Activated CD4-positive, alpha-beta T cell treated with anti-CD3 and anti-CD28 coated beads for 4 hours (primary cell): Measurements from ENCODE around the gene RELL1.
A peak's percentile ranks its signal among the peaks of the same experiment; 100 is the strongest.

Experiments
- DNase-seq, 2 donors: peaks; one replicate each; pipeline ENCODE4 v3.0.0-alpha.2; 2020

The RELL1 gene, protein sequence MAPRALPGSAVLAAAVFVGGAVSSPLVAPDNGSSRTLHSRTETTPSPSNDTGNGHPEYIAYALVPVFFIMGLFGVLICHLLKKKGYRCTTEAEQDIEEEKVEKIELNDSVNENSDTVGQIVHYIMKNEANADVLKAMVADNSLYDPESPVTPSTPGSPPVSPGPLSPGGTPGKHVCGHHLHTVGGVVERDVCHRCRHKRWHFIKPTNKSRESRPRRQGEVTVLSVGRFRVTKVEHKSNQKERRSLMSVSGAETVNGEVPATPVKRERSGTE

DNA sequence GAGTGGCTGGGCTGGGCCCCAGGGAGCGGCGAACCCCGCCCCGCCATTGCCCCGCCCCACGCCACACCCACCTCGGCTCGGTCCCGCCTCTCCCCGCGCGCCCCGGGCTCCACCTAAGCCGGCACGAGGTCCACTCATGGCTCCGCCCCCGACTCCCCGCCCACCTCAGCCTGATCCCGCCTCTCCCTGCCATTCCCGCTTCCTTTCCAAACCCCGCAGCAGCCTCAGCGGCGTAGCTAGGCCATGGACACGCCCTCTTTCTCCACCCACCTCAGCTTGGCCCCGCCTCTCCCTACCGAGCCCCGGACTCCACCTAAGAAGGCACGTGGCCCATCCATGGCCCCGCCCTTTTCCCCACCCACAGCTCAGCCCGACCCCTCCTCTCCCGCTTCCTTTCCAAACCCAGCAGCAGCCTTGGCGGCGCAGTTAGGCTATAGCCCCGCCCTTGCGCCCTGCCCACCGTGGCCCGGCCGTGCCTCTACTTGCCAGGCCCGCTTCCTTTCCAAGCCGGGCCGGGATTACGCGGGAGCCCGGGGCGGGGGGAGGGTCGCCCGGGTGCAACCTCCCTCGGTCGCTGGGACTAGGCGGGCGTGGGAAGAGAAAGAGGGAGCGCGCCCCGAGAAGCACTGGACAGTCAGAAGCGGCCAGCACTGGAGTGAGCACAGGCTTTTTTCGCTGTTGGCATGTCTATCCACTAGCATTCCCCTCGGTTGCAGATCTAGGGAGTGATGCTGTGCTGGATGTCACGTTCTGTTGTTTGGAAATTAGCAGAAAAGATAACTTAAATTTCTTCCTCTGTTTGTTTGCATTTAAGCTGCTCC, at the start of gene RELL1:
Gene RELL1 (minus strand): TSS at position 4 of the 821 bp plus-strand sequence. CDS start 89 bp downstream, outside the sequence.
- peak; percentile 97 to 98 for DNase-seq

DNA sequence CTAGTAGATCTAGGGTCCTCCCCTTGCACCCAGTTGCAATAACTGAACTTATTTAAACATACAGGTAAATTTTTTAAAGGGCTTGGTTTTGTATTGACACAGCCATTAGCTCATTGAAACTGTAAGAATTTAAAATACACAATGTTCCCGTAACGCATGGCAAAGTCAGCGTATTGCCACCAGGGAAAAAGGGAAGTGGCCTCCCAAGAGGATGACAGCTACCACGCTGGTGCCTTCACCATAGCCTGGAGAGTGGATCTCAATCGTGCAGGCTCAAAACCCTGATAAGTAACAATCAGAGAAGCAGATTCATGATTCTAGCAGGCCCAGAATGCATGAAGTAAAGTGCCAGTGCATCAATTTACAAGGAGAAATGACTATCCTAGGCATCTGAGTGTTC, 49.4 kb upstream of the RELL1 start:
- DNase-seq: no peak

DNA sequence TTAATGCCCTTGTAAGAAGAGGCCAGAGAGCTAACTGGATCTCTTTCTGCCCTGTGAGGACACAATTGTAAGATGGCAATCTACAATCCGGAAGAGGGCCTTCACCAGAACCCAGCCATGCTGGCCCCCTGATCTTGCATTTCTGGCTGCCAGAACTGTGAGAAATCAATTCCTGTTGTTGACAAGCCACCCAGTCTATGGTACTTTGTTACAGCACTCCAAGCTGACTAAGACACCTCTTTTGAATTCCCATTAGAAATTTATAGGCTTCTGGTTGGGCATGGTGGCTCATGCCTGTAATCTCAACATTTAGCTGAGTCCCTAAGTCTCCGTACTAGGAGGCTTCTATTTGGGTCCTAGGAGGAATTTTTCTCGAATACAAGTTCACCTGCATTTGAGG, 48.8 kb upstream of the RELL1 start:
- DNase-seq: no peak

DNA sequence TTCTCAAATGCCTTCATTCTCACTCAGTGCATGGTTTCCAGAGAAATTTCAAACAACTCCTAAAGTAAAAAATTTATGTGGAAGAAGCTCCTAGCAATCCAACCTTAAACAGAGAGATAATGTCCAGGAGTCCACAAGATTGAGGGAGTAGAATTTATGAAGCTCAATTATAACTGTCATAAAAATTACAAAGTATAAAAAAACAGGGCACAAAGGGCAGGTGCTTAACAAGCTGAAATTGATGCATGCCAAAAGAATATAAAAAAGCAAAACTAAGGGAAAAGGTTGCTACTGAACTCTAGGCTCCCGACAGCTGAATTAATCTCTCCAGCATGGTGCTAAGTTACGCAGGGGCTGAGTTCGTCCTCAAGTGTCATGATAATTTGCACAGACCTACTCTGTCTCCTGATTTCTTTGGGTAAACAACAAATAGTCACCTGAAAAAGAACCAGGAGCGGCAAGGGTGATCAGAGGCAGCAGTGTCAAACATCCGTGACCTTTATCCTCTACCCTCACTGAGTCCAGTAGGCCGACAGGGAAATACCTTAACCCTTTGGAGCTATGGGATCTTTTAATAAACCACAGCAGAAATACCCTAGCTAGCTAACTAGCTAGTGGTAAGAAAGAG, 47.2 kb upstream of the RELL1 start:
- DNase-seq: no peak

DNA sequence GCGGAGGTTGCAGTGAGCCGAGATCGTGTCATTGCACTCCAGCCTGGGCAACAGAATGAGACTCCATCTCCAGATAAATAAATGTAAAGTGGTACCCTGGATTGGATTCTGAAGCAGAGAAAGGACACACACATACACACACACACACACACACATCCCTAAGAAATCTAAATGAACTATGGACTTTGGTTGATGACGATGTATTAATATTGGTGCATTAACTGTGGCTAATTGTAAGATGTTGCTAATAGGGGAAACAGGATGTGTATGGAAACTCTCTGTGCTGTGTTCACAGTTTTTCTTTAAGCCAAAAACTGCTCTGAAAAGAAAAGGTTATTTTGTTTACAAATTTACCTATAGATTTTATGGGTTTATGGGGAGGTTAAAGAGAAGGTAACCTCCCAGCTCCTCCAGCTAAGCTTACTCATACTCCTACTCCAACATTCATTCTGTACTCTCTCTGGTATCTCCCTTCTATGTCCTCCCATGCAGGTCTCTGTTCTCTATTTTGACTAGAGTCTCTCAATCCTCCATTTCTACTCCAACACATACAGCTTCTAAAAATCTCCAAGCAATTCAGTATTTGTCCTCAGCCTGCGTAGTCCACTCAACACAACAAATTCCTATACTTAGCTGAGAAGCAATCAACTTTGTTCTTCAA, 46.5 kb upstream of the RELL1 start:
- no peak for DNase-seq

DNA sequence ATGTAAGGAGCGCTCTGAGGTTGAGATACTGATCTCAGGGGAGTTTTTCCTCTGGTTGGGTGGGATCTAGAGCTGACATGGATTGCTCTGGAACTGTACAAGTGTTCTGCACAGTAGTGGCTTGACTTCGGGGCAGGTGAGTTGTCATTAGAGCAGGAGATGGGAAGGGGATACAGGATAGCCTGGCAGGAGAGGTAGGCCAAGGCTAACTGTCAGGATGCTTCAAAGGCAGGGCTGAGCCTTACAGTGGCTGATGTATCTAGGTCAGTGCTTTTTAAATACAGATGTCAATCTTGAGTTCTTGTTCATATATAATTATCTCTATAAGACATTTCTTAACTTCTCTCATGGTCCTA, 43.5 kb upstream of the RELL1 start:
- no peak for DNase-seq

DNA sequence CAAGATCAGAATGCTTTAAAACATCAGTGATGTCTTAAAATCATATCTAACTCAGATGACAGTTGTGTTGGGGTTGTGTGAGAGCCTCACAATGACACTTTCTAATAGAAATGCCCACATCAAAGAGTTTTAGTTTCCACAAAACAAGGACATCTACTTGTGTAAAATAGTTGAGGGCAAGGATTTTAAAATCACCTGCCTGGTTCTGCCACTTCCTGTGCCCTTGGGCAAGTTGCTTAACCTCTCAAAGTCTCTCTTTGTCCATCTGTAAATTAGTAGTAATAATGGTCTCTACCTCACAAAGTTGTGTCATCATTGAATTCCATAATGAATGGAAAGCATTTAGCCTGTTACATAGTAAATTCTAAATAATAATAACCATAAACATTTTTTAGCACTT, 41.9 kb upstream of the RELL1 start:
- no peak for DNase-seq

DNA sequence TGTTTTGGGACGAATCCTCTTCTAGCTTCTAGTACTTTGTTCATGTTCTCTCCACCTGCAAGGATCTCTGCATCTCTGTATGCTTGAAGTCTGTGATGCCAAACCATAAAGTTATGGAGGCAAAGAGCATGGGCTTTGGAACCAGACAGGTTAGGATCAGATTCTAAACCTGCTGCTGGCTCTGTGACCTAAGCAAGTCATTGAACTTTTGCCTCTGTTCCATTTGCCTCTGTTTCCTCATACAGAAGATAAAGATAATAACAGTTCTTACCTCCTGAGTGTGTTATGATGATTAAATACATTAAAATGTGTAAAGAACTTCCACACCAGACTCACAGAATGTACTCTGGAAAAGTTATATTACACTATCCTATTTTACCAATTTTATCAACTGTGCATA, 41.5 kb upstream of the RELL1 start:
- DNase-seq: no peak

DNA sequence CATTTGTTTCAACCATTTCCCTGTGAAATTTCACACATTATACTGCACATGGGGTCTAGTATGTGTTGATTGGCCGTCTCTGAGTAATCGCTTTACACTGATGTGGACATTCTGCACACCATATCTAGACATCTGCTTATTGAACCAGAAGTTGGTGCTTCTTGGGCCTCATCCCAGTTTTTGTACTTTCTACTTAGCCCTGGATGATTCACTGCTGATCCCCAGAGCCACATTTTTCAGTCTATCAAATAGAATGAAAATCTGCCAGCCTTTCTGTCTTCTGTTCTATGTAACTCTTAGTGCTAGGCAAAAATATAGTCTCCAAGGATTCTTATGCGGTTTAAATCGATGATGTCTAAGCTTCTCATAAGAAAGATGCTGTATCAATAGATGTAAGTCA, 40.5 kb upstream of the RELL1 start:
- DNase-seq: no peak

DNA sequence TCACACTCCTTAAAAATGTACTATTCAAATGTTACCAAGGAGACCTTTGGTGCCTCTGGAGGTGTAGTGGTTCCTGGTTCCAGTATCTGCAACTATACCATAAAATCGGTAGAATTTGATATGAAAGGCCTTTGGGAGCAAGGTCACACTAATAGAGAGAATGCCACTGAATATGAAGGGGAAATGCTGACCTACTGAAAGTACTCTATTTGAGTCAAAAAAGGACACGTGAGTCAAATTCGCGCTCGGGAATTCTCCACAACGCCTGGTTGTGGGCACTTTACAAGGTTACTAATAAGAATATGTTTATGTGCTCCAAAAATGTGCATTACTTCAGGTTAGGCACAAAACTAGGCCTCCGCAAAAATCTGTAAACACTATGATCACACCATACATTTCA, 39.5 kb upstream of the RELL1 start:
- no peak for DNase-seq

DNA sequence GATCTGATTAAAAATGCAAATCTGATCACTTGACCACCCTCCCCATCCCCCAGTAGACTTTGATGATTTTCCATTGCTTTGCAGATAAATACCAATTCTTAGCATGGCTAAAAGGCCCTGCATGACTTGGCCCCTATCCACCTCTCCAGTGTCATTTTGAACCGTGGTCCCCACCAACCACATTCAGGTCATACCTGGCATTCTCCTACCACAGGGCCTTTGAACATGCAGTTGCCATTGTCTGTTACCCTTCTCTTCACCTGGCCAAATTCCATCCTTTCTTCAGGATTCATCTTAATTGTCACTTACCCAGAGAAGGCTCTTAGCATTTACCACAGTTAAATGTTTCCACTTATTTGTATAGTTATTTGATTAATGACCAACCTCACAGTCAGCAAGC, 36.9 kb upstream of the RELL1 start:
- no peak for DNase-seq

DNA sequence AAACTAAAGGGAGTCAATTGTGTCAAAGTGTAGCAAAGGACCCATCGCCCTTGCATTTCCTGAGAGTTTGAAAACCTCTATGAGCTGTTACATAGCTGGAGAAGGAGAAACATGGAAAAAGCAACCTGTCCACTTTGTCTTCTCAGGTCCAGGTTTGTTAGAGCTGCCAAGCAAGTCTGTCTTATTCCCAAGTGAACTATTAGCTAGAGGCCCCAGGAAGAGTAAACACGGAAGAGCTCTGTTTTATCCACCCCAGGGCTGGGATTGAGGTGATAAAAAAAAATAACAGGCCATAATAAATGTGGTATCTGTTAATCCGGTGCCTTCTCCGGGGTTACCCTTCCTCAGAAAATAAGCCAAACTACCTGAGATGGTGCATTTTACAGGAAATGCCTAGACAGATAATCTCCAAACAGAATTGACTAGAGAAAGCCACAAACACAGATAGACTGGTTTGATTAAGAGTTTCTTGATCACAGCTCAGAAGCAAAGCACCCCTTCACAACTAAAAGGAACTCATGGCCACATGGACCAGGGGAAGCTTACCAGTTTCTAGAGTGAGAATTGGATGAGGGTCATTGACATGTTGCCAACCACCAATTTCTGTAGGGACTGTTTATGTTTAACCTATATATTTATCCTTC, 35.9 kb upstream of the RELL1 start:
- no peak for DNase-seq

DNA sequence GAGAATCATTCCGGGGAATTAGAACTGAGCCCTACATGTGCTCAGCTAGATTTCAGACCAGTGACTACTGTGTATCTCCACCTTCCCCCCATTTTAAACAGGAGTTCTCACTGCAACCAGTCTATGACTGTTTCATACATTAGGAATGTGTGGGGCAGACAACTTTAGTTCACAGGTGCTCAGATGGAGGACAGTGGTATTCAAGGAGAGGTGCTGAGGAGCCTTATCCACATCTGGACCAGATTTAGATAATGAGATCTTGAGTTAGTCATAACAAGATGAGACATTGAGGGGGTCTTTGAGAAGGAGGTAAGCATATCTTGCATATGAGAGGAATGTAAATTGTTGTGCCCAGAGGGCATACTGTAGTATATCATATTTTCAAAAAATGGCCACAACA, 32.8 kb upstream of the RELL1 start:
- DNase-seq: no peak

DNA sequence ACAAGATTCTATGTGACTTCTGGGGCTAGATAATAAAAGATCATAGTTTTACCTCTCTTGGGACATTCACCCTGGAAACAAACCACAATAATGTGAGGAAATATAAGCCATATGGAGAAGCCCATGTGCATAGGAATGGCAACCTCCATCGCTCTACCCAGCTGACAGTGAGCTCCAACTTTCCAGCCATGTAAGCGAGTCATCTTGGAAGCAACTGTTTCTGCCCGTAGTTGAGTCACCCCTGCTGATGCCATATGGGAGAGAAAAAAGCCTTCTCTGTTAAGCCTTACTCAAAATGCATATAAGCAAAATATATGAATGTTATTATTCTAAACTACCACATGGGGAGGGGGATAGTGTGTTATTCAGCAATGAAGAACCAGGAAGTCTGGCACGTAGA, 31.4 kb upstream of the RELL1 start:
- DNase-seq: no peak

DNA sequence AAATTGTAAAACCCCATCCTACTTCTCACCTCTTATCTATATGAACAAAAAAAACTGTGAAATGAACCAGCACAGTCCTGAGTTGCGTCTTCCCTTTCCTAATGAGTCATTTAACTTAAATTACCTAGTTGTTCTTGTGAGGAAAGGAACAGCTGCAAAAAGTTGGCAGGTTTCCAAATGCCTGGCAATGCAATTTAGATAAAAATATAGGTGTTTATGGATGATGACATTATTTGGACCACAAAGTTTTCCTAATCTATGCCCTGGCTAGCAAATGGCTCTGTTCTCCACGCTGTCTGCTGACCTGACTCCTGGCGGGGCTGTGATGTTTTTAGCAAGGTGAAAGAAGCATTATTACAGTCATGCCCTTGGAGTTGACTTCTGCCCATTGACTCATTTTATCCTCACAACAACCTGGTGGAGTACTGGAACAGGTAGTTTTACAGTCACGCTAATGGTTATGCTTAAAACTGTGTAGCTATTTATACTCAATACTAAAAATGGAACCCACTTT, 29.8 kb upstream of the RELL1 start:
- no peak for DNase-seq

DNA sequence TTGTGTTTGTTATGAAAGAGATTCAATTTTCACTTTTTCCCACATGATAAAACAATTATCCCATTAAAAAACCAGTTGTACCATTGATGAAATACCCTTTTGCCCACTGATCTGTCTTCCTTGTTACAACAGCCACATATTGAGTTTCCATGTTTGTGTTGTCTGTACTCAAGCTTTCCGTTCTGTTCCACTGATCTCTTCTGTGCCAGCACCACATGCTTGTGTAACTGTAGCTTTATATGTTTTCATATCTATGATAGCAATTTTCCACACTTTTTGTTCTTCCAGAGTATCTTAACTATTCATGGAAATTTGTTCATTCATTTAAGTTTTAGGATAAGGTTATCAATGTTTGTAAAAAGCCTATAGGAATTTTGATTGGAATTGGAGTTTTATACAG, 24.3 kb upstream of the RELL1 start:
- DNase-seq: no peak

DNA sequence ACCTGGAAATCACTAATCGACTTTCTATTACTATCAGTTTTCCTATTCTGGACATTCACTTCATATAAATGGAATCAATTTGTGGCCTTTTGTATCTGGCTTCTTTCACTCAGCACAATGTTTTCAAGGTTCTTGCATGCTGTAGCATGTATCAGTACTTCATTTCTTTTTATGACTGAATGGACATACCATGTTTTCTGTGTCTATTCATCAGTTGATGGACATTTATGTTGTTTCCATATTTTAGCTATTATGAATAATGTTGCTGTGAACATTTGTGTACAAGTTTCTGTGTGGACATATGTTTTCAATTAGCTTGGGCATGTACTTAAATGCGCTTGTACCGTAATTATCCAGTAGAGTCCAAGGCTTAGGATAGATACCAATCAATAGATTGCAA, 19.9 kb upstream of the RELL1 start:
- DNase-seq: no peak

DNA sequence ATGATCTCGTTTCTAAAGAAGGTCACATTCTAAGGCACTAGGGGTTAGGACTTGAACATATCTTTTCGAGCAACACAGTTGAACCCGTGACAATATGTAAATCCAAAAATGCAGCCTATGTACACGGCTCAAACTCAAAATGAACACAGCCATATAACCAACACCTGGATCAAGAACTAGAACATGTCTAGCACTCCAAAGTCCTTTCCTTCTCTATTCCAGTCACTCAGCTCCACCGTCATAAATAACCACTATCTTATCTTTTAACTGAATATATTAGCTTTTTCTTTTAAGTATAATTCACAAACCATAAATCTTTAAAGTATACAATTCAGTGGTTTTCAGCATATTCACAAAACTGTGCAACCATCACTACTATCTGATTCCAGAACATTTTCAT, 19.4 kb upstream of the RELL1 start:
- DNase-seq: no peak

DNA sequence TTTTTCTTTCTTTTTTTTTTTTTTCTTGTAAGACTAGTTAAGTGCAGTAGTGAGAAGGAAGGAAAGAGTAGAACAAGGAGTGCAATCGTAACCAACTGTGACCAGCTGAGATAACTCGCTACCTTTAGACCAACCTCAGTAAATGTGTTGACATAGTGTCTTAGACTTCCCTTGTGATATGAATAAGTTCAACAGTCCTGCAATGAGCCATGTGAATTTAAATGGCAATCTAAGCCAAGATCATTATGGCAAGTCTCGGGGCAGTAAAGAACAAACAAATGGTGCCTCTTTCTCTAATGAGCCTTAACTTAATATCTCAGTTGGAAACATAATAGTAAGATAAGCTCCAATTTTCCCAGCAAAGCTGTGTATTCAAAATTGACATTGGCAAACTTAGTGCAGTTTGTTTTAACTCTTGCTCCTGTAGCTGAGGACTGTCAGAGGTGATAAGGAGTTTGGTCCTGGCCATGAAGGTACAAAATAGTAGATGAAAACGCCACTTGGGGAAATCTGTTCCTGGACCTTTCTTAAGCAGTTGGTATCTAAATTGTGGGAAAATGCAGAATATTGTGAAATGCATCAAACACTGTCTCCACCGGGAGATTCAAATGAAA, 13.8 kb upstream of the RELL1 start:
- no peak for DNase-seq

DNA sequence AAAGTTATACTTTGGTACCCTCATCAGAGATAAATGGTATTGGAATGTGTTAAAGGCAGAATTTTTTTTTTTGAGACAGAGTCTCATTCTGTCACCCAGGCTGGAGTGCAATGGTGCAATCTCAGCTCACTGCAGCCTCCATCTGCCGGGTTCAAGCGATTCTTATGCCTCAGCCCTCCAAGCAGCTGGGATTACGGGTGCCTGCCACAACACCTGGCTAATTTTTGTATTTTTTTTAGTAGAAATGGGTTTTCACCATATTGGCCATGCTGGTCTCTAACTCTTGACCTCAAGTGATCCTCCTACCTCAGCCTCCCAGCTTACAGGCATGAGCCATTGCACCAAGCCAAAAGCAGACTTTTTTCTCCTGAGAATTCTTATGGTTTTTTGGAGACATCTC, 11.4 kb upstream of the RELL1 start:
- DNase-seq: no peak

DNA sequence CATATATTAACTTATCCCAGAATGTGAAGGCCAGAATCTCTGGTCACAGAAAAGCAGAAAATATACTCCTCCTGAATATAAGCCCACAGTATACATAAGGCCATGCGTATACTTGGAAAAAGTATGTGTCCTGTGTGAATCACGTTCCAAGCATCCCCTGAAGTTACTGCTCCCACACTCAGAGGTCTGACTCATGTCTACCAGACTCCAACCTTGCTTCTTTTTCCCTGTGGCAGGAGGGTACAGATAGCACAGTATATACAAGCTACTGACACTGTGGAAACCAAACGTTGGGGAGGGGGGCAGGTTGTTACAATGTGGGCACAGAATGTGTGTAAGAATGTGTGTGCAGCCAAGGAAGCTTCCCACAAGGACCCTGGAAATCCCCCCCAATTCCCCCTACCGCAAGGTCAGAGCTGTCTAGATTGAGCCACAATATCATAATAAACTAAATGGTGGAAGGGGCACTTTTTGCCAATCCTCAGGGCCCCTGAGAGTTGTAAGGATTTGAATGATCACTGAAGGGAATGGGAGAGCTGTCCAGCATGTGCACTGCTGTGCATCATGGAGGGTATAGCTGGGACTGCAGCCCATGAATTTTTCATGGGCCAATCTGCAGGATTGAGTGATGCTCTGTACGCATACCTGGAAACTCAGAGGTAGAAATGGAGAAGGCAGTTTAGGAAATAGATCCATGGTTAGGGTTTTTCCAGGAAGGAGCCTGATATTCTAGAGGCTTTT, 7.4 kb upstream of the RELL1 start:
- no peak for DNase-seq

DNA sequence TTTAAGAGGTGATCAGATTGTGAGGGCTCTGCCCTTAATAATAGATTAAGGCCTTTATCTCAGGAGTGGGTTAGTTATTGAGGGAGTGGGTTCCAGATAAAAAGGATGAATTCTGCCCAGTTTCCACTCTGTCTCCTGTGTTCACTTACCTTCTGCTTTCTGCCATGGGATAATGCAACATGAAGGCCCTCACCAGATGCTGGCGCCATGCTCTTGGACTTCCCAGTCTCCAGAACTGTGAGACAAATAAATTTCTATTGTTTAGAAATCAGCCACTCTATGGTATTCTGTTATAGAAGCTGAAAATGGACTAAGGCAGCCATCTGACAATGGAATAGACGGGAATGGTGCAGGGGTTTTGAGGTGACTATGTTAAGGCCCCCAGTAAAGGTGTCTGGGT, 6.9 kb upstream of the RELL1 start:
- DNase-seq: no peak
